Chondrocyte (in vitro differentiated cells): Measurements from ENCODE around the gene KLHDC7A. TPM values are rescaled to one million over a fixed set of nuclear protein-coding genes. Genes with fewer than 3 reads are reported as not detected.

Source experiments
- DNase-seq: peaks from one replicate; pipeline ENCODE4 v3.0.0; 2021; ENCODE audit warnings: mixed read lengths, low spot score
- H3K27ac Mint-ChIP-seq: one replicate; pipeline ENCODE4 v1.8.0; 2021; ENCODE audit warnings: mild to moderate bottlenecking, moderate library complexity, mixed read lengths; ENCODE audit not compliant: unreplicated experiment
- H3K27me3 Mint-ChIP-seq: 2 replicates; pipeline ENCODE4 v1.8.0; 2021; ENCODE audit warnings: low read depth, mixed read lengths
- H3K36me3 Mint-ChIP-seq: 2 replicates; pipeline ENCODE4 v1.8.0; 2021; ENCODE audit warnings: low read depth, mixed read lengths
- H3K4me1 Mint-ChIP-seq: 2 replicates; pipeline ENCODE4 v1.8.0; 2021; ENCODE audit warnings: low read depth, mild to moderate bottlenecking, mixed read lengths
- H3K4me3 Mint-ChIP-seq: one replicate; pipeline ENCODE4 v1.8.0; 2021; ENCODE audit warnings: mild to moderate bottlenecking, moderate library complexity, mixed read lengths; ENCODE audit not compliant: unreplicated experiment
- H3K9me3 Mint-ChIP-seq: 2 replicates; pipeline ENCODE4 v1.8.0; 2021; ENCODE audit warnings: low read depth, mixed read lengths
- CTCF ChIP-seq: fragments of 200-600 bp; sonication (generic); IDR thresholded peaks from 2 replicates; pipeline ENCODE4 v1.5.0; 2021; ENCODE audit warnings: antibody characterized with exemption, mild to moderate bottlenecking, moderate library complexity
- total RNA-seq: library from RNA; stranded (reverse); gene quantifications from 3 replicates; pipeline ENCODE4 v1.2.1, GENCODE V29; 2021

KLHDC7A gene
- total RNA-seq, 1 donor from 2014 or later: 0.07 TPM

- TF ChIP-seq CTCF: no peak
- Mint-ChIP-seq H3K4me3 (no peak overlapping the region), H3K4me1 (no peaks in the 10 kb centered on the region), H3K9me3 (no peaks in the 10 kb centered on the region), H3K27me3 (peaks cover 37% of the 10 kb centered on the region), H3K36me3 (no peaks in the 10 kb centered on the region), H3K27ac (no peak overlapping the region)
- DNase-seq: no peak
Observed at GRCh38 chr1:18533259-18533658, 52.5 kb downstream of the KLHDC7A start.

- H3K9me3 Mint-ChIP-seq: no peaks in the 10 kb centered on the region
- H3K4me1 Mint-ChIP-seq: no peaks in the 10 kb centered on the region
- DNase-seq: no peak
- H3K27ac Mint-ChIP-seq: no peak overlapping the region
- H3K27me3 Mint-ChIP-seq: peaks cover 44% of the 10 kb centered on the region
- H3K4me3 Mint-ChIP-seq: no peak overlapping the region
- TF ChIP-seq CTCF: no peak
- no peaks in the 10 kb centered on the region for H3K36me3 Mint-ChIP-seq
Observed at GRCh38 chr1:18534810-18535205, 54.1 kb downstream of the KLHDC7A start.

Other genes starting within 250 kb of the KLHDC7A start
- not detected in 3 replicates for gene PAX7, start 149.9 kb downstream of the KLHDC7A start, total RNA-seq